PC-9 (cell line): ENCODE data around the gene TSPEAR.

Experiments
- CTCF ChIP-seq: fragments of 200-600 bp; sonication (generic); conservative IDR thresholded peaks from 2 replicates; pipeline ENCODE4 v1.6.1; 2017; ENCODE audit warnings: mixed run types, antibody characterized with exemption, mild to moderate bottlenecking, moderate library complexity
- EZH2 ChIP-seq: fragments of 200-600 bp; sonication (generic); IDR thresholded peaks from 2 replicates; pipeline ENCODE4 v1.8.0; 2017; ENCODE audit warnings: antibody characterized with exemption, low read depth

- TF ChIP-seq EZH2 (no peak), CTCF (no peak)
Observed at GRCh38 chr21:44748621-44749020, 37.2 kb upstream of the TSPEAR start.
